H1 (cell line): Measurements from ENCODE around the gene SNX7. TPM values are rescaled to one million over a fixed set of nuclear protein-coding genes. Genes with fewer than 3 reads are reported as not detected.

Source experiments
- CTCF ChIA-PET: fragments of 300-600 bp; sonication (Branson Sonifier 250); formaldehyde crosslinking; loops from one replicate; lab custom pipeline; 2021; ENCODE audit not compliant: partially characterized antibody; lab: Charles Lee
- POLR2A ChIA-PET: fragments of 300-600 bp; sonication (Branson Sonifier 250); formaldehyde crosslinking; loops from one replicate; lab custom pipeline; 2021; ENCODE audit warnings: inconsistent platforms; ENCODE audit not compliant: partially characterized antibody; lab: Charles Lee
- DNase-seq, 2 experiments: peaks; one replicate each; pipeline versions ENCODE4 v3.0.0 to v3.0.0-alpha.2; 2010 to 2022; ENCODE audit warnings: low spot score in 2 of 2, low read depth in 1 of 2, mixed read lengths in 1 of 2
- FAIRE-seq: peaks from 2 replicates; lab custom pipeline; 2011; peaks lifted over from hg19 to GRCh38; lab: Jason Lieb, UNC
- H2AFZ ChIP-seq: 2 replicates; pipeline ENCODE4 v1.8.1; 2012; ENCODE audit warnings: low read length, inconsistent platforms
- H2AK5ac ChIP-seq: 2 replicates; pipeline ENCODE4 v1.6.1; 2013; ENCODE audit warnings: low read depth, low read length
- H2BK120ac ChIP-seq: replicated peaks from 2 replicates; pipeline ENCODE3; 2013; ENCODE audit warnings: low read depth, low read length, inconsistent platforms
- H2BK12ac ChIP-seq: 2 replicates; pipeline ENCODE4 v1.6.1; 2013; ENCODE audit warnings: low read depth, low read length
- H2BK15ac ChIP-seq: 2 replicates; pipeline ENCODE4 v1.6.1; 2013; ENCODE audit warnings: low read length
- H2BK20ac ChIP-seq: 2 replicates; pipeline ENCODE4 v1.6.1; 2013; ENCODE audit warnings: low read length
- H2BK5ac ChIP-seq: 2 replicates; pipeline ENCODE4 v1.6.1; 2013; ENCODE audit warnings: low read depth, low read length
- H3K14ac ChIP-seq: 2 replicates; pipeline ENCODE4 v1.6.1; 2013; ENCODE audit warnings: inconsistent platforms; ENCODE audit not compliant: insufficient read length
- H3K18ac ChIP-seq: 2 replicates; pipeline ENCODE4 v1.6.1; 2013; ENCODE audit warnings: low read length; ENCODE audit errors: extremely low read depth
- H3K23ac ChIP-seq: 2 replicates; pipeline ENCODE4 v1.6.1; 2013; ENCODE audit warnings: inconsistent platforms; ENCODE audit not compliant: insufficient read length
- H3K23me2 ChIP-seq: 2 replicates; pipeline ENCODE4 v1.6.1; 2013; ENCODE audit warnings: low read depth, low read length
- H3K27ac ChIP-seq: 2 replicates; pipeline ENCODE4 v1.6.1; 2011; ENCODE audit warnings: low read depth, low read length, inconsistent platforms
- H3K27me3 ChIP-seq, 4 experiments: replicated peaks in 1 of 4; 1 replicate in 1 of 4; 2 replicates in 3 of 4; pipeline versions ENCODE4 v1.6.1 to v1.8.1; 2011 to 2013; ENCODE audit warnings: low read length in 3 of 4, mild to moderate bottlenecking in 3 of 4, inconsistent platforms in 2 of 4, mixed read lengths in 2 of 4, moderate library complexity in 1 of 4; ENCODE audit not compliant: control insufficient read depth in 3 of 4, insufficient read depth in 3 of 4; ENCODE audit errors: extremely low read depth in 1 of 4
- H3K36me3 ChIP-seq, 4 experiments: 2 replicates each; pipeline versions ENCODE4 v1.6.1 to v1.8.1; 2011 to 2013; ENCODE audit warnings: mild to moderate bottlenecking in 4 of 4, low read length in 3 of 4, moderate library complexity in 2 of 4, control low read depth in 1 of 4, inconsistent platforms in 1 of 4; ENCODE audit not compliant: insufficient read depth in 4 of 4, control insufficient read depth in 2 of 4
- H3K4ac ChIP-seq: replicated peaks from 2 replicates; pipeline ENCODE3; 2013; ENCODE audit warnings: low read length, low read depth, mixed read lengths, inconsistent platforms; ENCODE audit not compliant: insufficient read length
- H3K4me1 ChIP-seq, 4 experiments: replicated peaks in 1 of 4; 1 replicate in 1 of 4; 2 replicates in 3 of 4; pipeline versions ENCODE4 v1.6.1 to v1.8.1; 2011 to 2013; ENCODE audit warnings: low read length in 3 of 4, inconsistent platforms in 2 of 4, mixed read lengths in 1 of 4; ENCODE audit not compliant: insufficient read depth in 4 of 4, control insufficient read depth in 3 of 4
- H3K4me2 ChIP-seq, 2 experiments: 2 replicates each; pipeline versions ENCODE4 v1.6.1 to v1.8.1; 2011 to 2013; ENCODE audit warnings: low read depth in 2 of 2, low read length in 2 of 2, control low read depth in 1 of 2, inconsistent platforms in 1 of 2, mild to moderate bottlenecking in 1 of 2; ENCODE audit not compliant: insufficient read depth in 1 of 2
- H3K4me3 ChIP-seq, 4 experiments: fragments of 200-600, 300-600 bp in 1 of 4; sonication (generic), shearing (Covaris generic), sonication (Bioruptor Twin) in 1 of 4; 2 replicates each; pipeline versions ENCODE4 v1.5.1 to v1.8.1; 2011 to 2016; ENCODE audit warnings: low read length in 4 of 4, low read depth in 3 of 4, control low read depth in 2 of 4, inconsistent platforms in 2 of 4, mild to moderate bottlenecking in 2 of 4, mixed read lengths in 1 of 4, moderate library complexity in 1 of 4; ENCODE audit not compliant: insufficient read depth in 2 of 4; ENCODE audit errors: extremely low read depth in 1 of 4
- H3K56ac ChIP-seq: replicated peaks from 2 replicates; pipeline ENCODE3; 2013; ENCODE audit warnings: low read depth, mild to moderate bottlenecking, mixed read lengths, low read length, inconsistent platforms; ENCODE audit not compliant: insufficient read length
- H3K79me1 ChIP-seq: 2 replicates; pipeline ENCODE4 v1.6.1; 2013; ENCODE audit warnings: low read depth, low read length, control low read depth
- H3K79me2 ChIP-seq, 2 experiments: 2 replicates each; pipeline versions ENCODE4 v1.6.1 to v1.8.1; 2012 to 2013; ENCODE audit warnings: low read length in 2 of 2, mild to moderate bottlenecking in 2 of 2, inconsistent platforms in 1 of 2; ENCODE audit not compliant: insufficient read depth in 2 of 2, control insufficient read depth in 1 of 2
- H3K9ac ChIP-seq, 4 experiments: replicated peaks in 1 of 4; 1 replicate in 1 of 4; 2 replicates in 3 of 4; pipeline versions ENCODE4 v1.6.1 to v1.8.1; 2011 to 2013; ENCODE audit warnings: low read depth in 3 of 4, low read length in 3 of 4, control low read depth in 2 of 4, mild to moderate bottlenecking in 2 of 4, moderate library complexity in 2 of 4, inconsistent platforms in 1 of 4; ENCODE audit errors: extremely low read depth in 1 of 4
- H3K9me3 ChIP-seq, 2 experiments: 2 replicates each; pipeline versions ENCODE4 v1.6.1 to v1.8.1; 2012 to 2013; ENCODE audit warnings: mild to moderate bottlenecking in 2 of 2, moderate library complexity in 2 of 2, control low read depth in 1 of 2, inconsistent platforms in 1 of 2, low read depth in 1 of 2, low read length in 1 of 2, mixed read lengths in 1 of 2; ENCODE audit not compliant: insufficient read depth in 2 of 2
- H4K20me1 ChIP-seq, 2 experiments: replicated peaks in 1 of 2; 2 replicates each; pipeline versions ENCODE3 to v1.8.1; 2011 to 2013; ENCODE audit warnings: inconsistent platforms in 2 of 2, low read length in 2 of 2, mild to moderate bottlenecking in 1 of 2; ENCODE audit not compliant: insufficient read depth in 2 of 2, control insufficient read depth in 1 of 2
- H4K5ac ChIP-seq: 2 replicates; pipeline ENCODE4 v1.6.1; 2013; ENCODE audit warnings: low read length, low read depth, mixed read lengths, inconsistent platforms; ENCODE audit not compliant: insufficient read length
- H4K8ac ChIP-seq: 2 replicates; pipeline ENCODE4 v1.8.0; 2013; ENCODE audit warnings: mild to moderate bottlenecking, moderate library complexity, low read length, inconsistent platforms; ENCODE audit not compliant: insufficient read depth; ENCODE audit errors: extremely low read depth
- H4K91ac ChIP-seq: replicated peaks from 2 replicates; pipeline ENCODE3; 2013; ENCODE audit warnings: low read length, mixed read lengths, inconsistent platforms; ENCODE audit not compliant: insufficient read length
- CREB1 ChIP-seq: IDR thresholded peaks from 2 replicates; pipeline ENCODE4 v1.6.1; 2012; ENCODE audit warnings: inconsistent platforms
- FOSL1 ChIP-seq: IDR thresholded peaks from 2 replicates; pipeline ENCODE4 v1.6.1; 2011; ENCODE audit warnings: mild to moderate bottlenecking, low read depth, low read length, moderate library complexity; ENCODE audit not compliant: insufficient read depth
- WGBS, 2 experiments: shearing (Covaris generic) in 1 of 2; methylation state at CpG; one replicate each; pipeline versions ENCODE4 v1.1.6 to v1.1.7; 2013 to 2015; ENCODE audit warnings: low lambda C conversion rate in 2 of 2, mixed read lengths in 2 of 2, inconsistent platforms in 1 of 2, low coverage in 1 of 2, missing lambda C conversion rate in 1 of 2; ENCODE audit not compliant: insufficient replicate concordance in 2 of 2, insufficient coverage in 1 of 2, insufficient read length in 1 of 2; ENCODE audit errors: extremely low coverage in 1 of 2, missing lambda C conversion rate in 1 of 2; 5-methylcytosine and 5-hydroxymethylcytosine counted together
- polyA plus RNA-seq, 7 experiments: library from polyadenylated mRNA; depleted of rRNA in 3 of 7; stranded (reverse) in 5 of 7; unstranded in 2 of 7; fragments of >200 nt in 5 of 7; fragments of 200-250 nt in 2 of 7; gene quantifications; 1 replicate in 5 of 7; 2 replicates in 1 of 7; 4 replicates in 1 of 7; pipeline versions ENCODE4 v1.2.1 to v1.2.3, GENCODE V29; 2011 to 2013; ENCODE audit warnings: missing spikeins in 2 of 7, mixed read lengths in 2 of 7
- total RNA-seq: library from RNA; stranded (reverse); fragmentation: NEBNext Ultra II Directional; extraction: Animal tissue kit (Norgen Biotek cat#: 25700); gene quantifications from 2 replicates; pipeline ENCODE4 v1.2.1, GENCODE V29; 2021

The SNX7 gene
- total and polyA plus RNA-seq, 2 of the 8 experiments (the other 6 are each of a cell fraction or from before 2014, with no cell fraction given), result 9.2 to 23.8 TPM

GRCh38 chr1:98764485-98764884 lies 103.0 kb downstream of the SNX7 start:
- no peak overlapping the region for H2BK12ac ChIP-seq
- H3K4me2 ChIP-seq, result no peak overlapping the region
- no peak overlapping the region for H2AFZ ChIP-seq
- no peak overlapping the region for H3K27ac ChIP-seq
- no peak overlapping the region for H4K91ac ChIP-seq
- no peak overlapping the region for H3K56ac ChIP-seq
- no peaks in the 10 kb centered on the region for H3K36me3 ChIP-seq
- no peak overlapping the region for H3K14ac ChIP-seq
- H4K5ac ChIP-seq, result no peak overlapping the region
- H3K4me1 ChIP-seq, result no peaks in the 10 kb centered on the region
- H3K18ac ChIP-seq, result no peak overlapping the region
- DNase-seq, result no peak
- H3K79me1 ChIP-seq, result no peaks in the 10 kb centered on the region
- no peaks in the 10 kb centered on the region for H3K9me3 ChIP-seq
- H2BK120ac ChIP-seq, result no peak overlapping the region
- H3K23me2 ChIP-seq, result no peaks in the 10 kb centered on the region
- no peak overlapping the region for H2AK5ac ChIP-seq
- FAIRE-seq, result no peak
- no peak overlapping the region for H4K8ac ChIP-seq
- H3K9ac ChIP-seq, result no peak overlapping the region
- H3K4me3 ChIP-seq, result no peak overlapping the region
- no peaks in the 10 kb centered on the region for H3K79me2 ChIP-seq
- no peak overlapping the region for H2BK20ac ChIP-seq
- no peaks in the 10 kb centered on the region for H4K20me1 ChIP-seq
- WGBS, 2 experiments, result 58% methylated on average over 1 of the region's 1 CpG; no CpG with 5 or more reads in 1 of the 2 experiments
- H2BK15ac ChIP-seq, result no peak overlapping the region
- no peak for TF ChIP-seq CREB1
- TF ChIP-seq FOSL1, result no peak
- TF ChIP-seq, all 59 proteins: peak for 0
- H3K4ac ChIP-seq, result no peak overlapping the region
- CTCF ChIA-PET, result interaction anchor here (1.1 kb wide), 1 partner anchor 562 kb away, joined by 3 read pairs; no protein-coding TSS in a partner anchor
- POLR2A ChIA-PET, result no interaction called here
- H3K23ac ChIP-seq, result no peak overlapping the region
- H3K27me3 ChIP-seq, result no peaks in the 10 kb centered on the region
- no peak overlapping the region for H2BK5ac ChIP-seq
